Measurements from ENCODE around the gene PCSK5.

DNA sequence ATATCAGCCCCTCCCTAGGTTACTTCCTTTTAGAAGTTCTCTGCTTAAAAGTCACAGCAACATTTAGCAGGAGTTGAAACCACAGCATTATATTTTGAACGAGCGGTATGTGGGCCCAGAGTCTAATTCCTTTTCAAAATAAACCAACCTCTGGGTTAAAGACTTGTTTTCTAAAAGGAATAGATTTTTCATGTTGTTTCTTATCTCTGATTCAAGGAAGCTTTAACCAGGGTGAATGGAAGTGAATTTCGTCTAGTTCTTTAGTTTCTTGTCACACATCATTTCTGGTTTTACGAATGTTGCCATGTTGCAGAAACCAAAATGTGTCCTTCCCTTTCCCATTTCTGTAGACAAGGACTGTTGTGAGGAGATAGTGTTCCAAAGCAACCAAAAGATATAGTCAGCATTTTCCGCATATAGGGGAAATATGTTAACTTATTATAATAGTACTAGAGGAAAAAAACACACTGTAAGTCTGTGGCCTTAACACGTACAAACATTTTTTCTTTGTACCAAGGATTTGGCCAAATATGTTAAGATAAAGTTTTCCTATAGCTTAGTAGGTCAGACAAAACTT is 142.4 kb downstream of the PCSK5 start:
- TF ChIP-seq, protein P1, sequence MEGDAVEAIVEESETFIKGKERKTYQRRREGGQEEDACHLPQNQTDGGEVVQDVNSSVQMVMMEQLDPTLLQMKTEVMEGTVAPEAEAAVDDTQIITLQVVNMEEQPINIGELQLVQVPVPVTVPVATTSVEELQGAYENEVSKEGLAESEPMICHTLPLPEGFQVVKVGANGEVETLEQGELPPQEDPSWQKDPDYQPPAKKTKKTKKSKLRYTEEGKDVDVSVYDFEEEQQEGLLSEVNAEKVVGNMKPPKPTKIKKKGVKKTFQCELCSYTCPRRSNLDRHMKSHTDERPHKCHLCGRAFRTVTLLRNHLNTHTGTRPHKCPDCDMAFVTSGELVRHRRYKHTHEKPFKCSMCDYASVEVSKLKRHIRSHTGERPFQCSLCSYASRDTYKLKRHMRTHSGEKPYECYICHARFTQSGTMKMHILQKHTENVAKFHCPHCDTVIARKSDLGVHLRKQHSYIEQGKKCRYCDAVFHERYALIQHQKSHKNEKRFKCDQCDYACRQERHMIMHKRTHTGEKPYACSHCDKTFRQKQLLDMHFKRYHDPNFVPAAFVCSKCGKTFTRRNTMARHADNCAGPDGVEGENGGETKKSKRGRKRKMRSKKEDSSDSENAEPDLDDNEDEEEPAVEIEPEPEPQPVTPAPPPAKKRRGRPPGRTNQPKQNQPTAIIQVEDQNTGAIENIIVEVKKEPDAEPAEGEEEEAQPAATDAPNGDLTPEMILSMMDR (IDR thresholded peaks at IDR 0.05 in 8 of 11, conservative IDR thresholded peaks at IDR 0.05 in 3 of 11) = no peak
- TF ChIP-seq POLR2AphosphoS5 (IDR thresholded peaks at IDR 0.05) (no peak), POLR2A (IDR thresholded peaks at IDR 0.05) (no peak)
